T-helper 17 cell (primary cell): ENCODE data around the gene ITPR1. TPM values are rescaled to one million over a fixed set of nuclear protein-coding genes. Genes with fewer than 3 reads are reported as not detected.

Source experiments
- ATAC-seq: fragments of 150-1000 bp; cut with Tn5 transposase; 2 replicates; pipeline ENCODE4 v1.10.0; 2021; ENCODE audit warnings: mild to moderate bottlenecking, moderate library complexity
- DNase-seq, 3 donors: peaks; one replicate each; pipeline versions ENCODE4 v3.0.0 to v3.0.0-alpha.2; 2020 to 2021
- H3K9me3 ChIP-seq: one replicate; pipeline ENCODE4 v1.7.0; 2013; ENCODE audit warnings: low read length, mild to moderate bottlenecking; ENCODE audit not compliant: control insufficient read depth, poor library complexity, severe bottlenecking
- H3K27ac Mint-ChIP-seq: one replicate; pipeline ENCODE4 v1.8.0; 2022; ENCODE audit warnings: mild to moderate bottlenecking, moderate library complexity, mixed read lengths
- H3K27me3 Mint-ChIP-seq: one replicate; pipeline ENCODE4 v1.8.0; 2022; ENCODE audit warnings: mixed read lengths
- H3K36me3 Mint-ChIP-seq: one replicate; pipeline ENCODE4 v1.8.0; 2022; ENCODE audit warnings: low read depth, mixed read lengths
- H3K4me1 Mint-ChIP-seq: one replicate; pipeline ENCODE4 v1.8.0; 2022; ENCODE audit warnings: mild to moderate bottlenecking, mixed read lengths
- H3K4me3 Mint-ChIP-seq: one replicate; pipeline ENCODE4 v1.8.0; 2022; ENCODE audit warnings: mild to moderate bottlenecking, moderate library complexity, mixed read lengths
- total RNA-seq, 4 donors: library from RNA in 2 of 4; stranded (reverse) in 2 of 4; gene quantifications; one replicate each; pipeline ENCODE4 v1.2.3 and lab custom pipeline; 2022 to 2026

The ITPR1 gene
- total RNA-seq, 2 donors from 2014 or later, result 92.0 to 102 TPM

GRCh38 chr3:4827767-4828166 is 334.6 kb downstream of the ITPR1 start:
- H3K9me3 ChIP-seq, result no peaks in the 10 kb centered on the region
- Mint-ChIP-seq H3K4me1 (peaks cover 82% of the 10 kb centered on the region), H3K27me3 (no peaks in the 10 kb centered on the region), H3K4me3 (peak overlapping the region; percentile 5), H3K36me3 (peaks cover 11% of the 10 kb centered on the region), H3K27ac (peak overlapping the region; percentile 97)
- DNase-seq (no peak), ATAC-seq (no peak)

DNA sequence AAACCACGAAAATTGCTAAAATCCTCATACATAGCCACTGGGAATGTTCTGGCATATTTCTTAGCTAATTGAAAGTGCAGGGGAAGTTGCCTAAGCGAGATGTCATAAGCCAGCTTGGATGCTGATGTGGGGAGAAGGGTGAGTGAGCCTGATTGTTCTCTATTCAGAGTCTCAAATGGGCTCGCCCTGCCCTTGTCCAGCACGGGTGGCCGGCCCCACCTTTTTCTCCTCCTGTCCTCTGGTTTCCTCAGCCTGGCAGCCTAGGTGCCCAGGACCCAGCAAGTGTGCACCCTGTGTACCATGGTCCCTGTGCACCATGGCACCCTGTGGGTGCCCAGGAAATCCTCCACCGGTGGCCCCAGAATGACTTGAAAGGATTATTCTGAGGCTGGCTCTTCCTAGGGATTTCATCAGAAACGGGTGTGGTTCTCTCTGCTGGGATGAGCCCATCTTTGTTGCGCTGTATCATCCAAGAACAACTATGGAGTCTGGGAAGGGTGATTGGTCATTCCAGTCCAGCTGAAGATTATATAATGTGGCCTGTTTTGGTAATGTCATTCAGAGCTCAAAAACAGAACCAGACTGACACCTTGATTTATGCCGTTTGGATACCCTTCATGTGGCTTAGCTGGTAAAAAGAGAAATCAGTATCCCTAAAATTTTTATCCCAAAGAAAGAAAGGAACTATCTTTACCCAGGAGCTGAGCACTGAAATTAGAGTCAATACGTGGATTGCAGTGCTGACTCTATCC is 335.3 kb downstream of the ITPR1 start:
- ATAC-seq, result no peak
- H3K36me3 Mint-ChIP-seq, result peaks cover 9% of the 10 kb centered on the region
- H3K9me3 ChIP-seq, result no peaks in the 10 kb centered on the region
- DNase-seq, result no peak
- H3K27me3 Mint-ChIP-seq, result no peaks in the 10 kb centered on the region
- H3K27ac Mint-ChIP-seq, result peak overlapping the region; percentile 97
- H3K4me3 Mint-ChIP-seq, result peak overlapping the region; percentile 83
- peaks cover 79% of the 10 kb centered on the region for H3K4me1 Mint-ChIP-seq

DNA sequence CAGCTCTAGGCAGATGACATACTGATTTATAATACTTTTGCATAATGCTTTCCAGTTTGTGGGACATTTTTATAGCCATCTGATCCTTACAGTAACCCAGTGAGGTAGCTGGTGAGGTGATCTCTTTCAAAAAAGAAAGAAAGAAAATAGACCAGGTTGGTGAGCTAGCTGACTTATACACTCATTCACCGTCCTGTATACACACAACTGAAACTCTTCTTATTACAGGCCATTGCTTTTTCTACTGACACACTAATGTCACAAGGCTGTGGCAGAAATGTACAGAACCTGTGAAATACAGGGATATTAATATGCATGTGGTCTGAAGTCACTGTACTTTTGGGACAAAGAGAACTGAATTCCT is 335.9 kb downstream of the ITPR1 start:
- peaks cover 8% of the 10 kb centered on the region for H3K36me3 Mint-ChIP-seq

DNA sequence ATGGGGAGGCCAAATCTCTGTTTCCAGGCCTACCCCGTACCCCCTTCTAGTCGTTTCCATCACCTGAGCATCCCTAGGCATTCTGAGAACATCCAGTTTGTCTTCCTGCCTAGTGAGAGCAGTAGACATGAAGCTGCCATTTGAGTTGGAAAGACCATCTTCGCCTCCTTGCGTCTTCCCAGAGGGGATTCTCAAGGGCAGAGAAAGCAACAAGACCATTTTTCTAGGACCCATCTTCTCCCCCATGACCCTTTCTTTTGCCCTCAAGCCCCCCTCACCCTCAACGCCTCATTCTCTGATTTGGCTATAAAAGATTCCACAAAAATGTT is 337.4 kb downstream of the ITPR1 start:
- Mint-ChIP-seq H3K36me3 (peaks cover 8% of the 10 kb centered on the region), H3K4me3 (peak overlapping the region; percentile 91), H3K27ac (peak overlapping the region; percentile 97), H3K4me1 (peaks cover 77% of the 10 kb centered on the region), H3K27me3 (no peaks in the 10 kb centered on the region)
- DNase-seq (no peak), ATAC-seq (no peak)
- no peaks in the 10 kb centered on the region for H3K9me3 ChIP-seq

More for the DNA sequence above, 335.9 kb downstream of the ITPR1 start:
- no peaks in the 10 kb centered on the region for H3K9me3 ChIP-seq
- ATAC-seq (no peak), DNase-seq (no peak)
- peak overlapping the region; percentile 97 for H3K27ac Mint-ChIP-seq
- no peaks in the 10 kb centered on the region for H3K27me3 Mint-ChIP-seq
- peaks cover 79% of the 10 kb centered on the region for H3K4me1 Mint-ChIP-seq
- H3K4me3 Mint-ChIP-seq, result peak overlapping the region; percentile 83

DNA sequence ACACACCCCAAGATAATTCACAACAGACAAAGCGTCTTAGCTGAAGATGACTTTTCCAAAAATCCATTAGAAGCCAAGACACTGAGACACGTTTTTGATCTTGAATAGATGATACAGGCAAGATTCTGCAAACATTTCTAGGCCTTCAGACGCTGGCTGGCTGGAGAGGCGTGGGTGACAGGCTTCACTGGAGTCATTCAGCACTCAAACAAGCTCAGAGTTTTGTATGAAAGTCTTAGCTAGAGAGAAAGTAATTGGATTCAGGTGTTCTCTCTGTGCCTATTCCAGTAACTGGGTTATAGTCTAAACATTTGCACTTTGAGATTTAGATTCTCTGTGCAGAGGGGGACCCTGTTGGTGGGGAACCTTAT is 338.4 kb downstream of the ITPR1 start:
- H3K4me3 Mint-ChIP-seq, result peak overlapping the region; percentile 91

GRCh38 chr3:4833471-4833870 is 340.3 kb downstream of the ITPR1 start:
- no peaks in the 10 kb centered on the region for H3K27me3 Mint-ChIP-seq
- ATAC-seq (no peak), DNase-seq (no peak)
- H3K27ac Mint-ChIP-seq, result peak overlapping the region; percentile 97
- H3K4me3 Mint-ChIP-seq, result peak overlapping the region; percentile 60
- H3K4me1 Mint-ChIP-seq, result peaks cover 62% of the 10 kb centered on the region
- no peaks in the 10 kb centered on the region for H3K9me3 ChIP-seq
- H3K36me3 Mint-ChIP-seq, result peaks cover 2% of the 10 kb centered on the region

More for the DNA sequence above, 338.4 kb downstream of the ITPR1 start:
- Mint-ChIP-seq H3K4me1 (peaks cover 78% of the 10 kb centered on the region), H3K27me3 (no peaks in the 10 kb centered on the region), H3K27ac (peak overlapping the region; percentile 97), H3K36me3 (peaks cover 6% of the 10 kb centered on the region)
- ATAC-seq (peak; percentile 18), DNase-seq (no peak)
- no peaks in the 10 kb centered on the region for H3K9me3 ChIP-seq

DNA sequence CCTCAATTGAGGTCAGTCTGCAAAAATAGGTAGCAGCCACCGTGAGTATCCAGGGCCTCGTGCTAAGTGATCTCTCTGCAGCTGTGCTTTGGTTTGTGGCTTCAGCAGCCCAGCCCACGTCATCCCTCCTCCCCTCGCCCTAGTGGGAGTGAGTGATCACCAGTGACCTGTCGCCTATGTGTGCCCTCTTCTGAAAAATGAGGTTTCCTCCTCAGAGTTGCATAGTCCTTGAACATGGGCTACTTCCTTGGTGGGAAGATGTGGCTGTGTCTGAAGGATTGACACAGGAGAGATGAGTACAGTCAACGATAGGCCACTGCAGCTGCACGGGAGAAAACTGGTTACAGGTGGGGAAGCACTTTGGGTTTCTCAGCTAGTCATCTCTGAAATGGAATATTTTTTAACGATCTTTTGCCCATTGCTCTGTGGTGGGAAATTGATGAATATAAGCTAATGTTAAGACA is 341.3 kb downstream of the ITPR1 start:
- H3K9me3 ChIP-seq, result no peaks in the 10 kb centered on the region
- Mint-ChIP-seq H3K4me1 (peaks cover 58% of the 10 kb centered on the region), H3K4me3 (peak overlapping the region; percentile 63), H3K27me3 (no peaks in the 10 kb centered on the region), H3K36me3 (peaks cover 2% of the 10 kb centered on the region), H3K27ac (peak overlapping the region; percentile 97)
- ATAC-seq (peak; percentile 68), DNase-seq (peak; percentile 40 to 60 (median 55))

DNA sequence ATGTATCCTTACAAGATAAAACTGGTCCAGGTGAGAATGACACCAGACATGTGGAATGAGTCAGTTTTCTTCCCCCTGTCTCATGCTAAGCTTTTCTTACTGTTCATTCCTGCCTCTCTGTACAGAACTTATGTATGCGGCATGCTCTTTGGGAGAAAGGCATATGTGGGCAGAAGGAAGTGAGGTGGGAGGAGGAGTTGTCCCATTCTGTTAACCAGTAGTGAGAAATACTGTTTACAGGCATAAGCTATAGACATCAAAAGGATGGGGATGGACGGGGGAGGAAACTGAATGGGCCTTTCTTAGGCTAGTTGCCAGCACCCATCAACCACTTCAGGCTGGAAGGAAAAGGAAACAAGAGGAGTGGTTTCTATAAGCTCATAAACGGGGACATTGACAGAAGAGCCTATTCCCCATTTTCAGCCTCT is 342.5 kb downstream of the ITPR1 start:
- Mint-ChIP-seq H3K4me1 (peaks cover 54% of the 10 kb centered on the region), H3K27me3 (no peaks in the 10 kb centered on the region), H3K27ac (peak overlapping the region; percentile 97), H3K4me3 (peak overlapping the region; percentile 78), H3K36me3 (peaks cover 2% of the 10 kb centered on the region)
- DNase-seq (no peak), ATAC-seq (no peak)
- H3K9me3 ChIP-seq, result no peaks in the 10 kb centered on the region

- Mint-ChIP-seq H3K27me3 (no peaks in the 10 kb centered on the region), H3K4me3 (no peak overlapping the region), H3K4me1 (peaks cover 53% of the 10 kb centered on the region), H3K36me3 (no peaks in the 10 kb centered on the region), H3K27ac (peak overlapping the region; percentile 97)
- DNase-seq, result no peak
- no peaks in the 10 kb centered on the region for H3K9me3 ChIP-seq
- no peak for ATAC-seq
These were observed 343.4 kb downstream of the ITPR1 start for GRCh38 chr3:4836516-4836915.

DNA sequence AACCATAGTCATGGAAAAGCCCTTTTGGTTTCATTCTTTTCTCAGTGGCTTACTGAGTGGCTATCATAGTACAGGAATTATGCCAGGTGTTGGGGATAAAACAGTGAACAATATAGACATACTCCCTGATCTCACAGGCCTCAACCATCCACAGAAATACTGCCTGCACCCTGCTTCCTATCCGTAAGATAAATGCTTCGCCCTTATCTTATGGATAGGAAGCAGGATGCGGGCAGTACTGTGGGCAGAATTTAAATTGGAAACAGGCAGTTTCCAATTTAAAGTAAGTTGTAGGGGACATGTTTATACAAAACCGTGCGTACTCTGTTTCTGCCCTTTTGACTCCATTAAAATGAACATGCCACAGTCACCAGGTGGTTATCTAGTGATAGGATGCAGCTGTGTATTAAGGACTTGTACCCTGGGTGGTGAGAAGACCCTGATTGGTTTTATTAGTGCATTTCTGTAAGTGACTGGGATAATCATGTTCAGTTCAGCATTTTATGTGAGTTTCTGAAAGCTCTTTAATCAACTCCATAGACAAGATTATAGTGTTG is 344.3 kb downstream of the ITPR1 start:
- Mint-ChIP-seq H3K36me3 (no peaks in the 10 kb centered on the region), H3K27ac (peak overlapping the region; percentile 97), H3K4me1 (peaks cover 56% of the 10 kb centered on the region), H3K27me3 (no peaks in the 10 kb centered on the region), H3K4me3 (no peak overlapping the region)
- ATAC-seq (no peak), DNase-seq (no peak)
- H3K9me3 ChIP-seq, result no peaks in the 10 kb centered on the region

GRCh38 chr3:4838621-4839022 is 345.5 kb downstream of the ITPR1 start:
- H3K36me3 Mint-ChIP-seq, result peaks cover under 1% of the 10 kb centered on the region
- peaks cover 59% of the 10 kb centered on the region for H3K4me1 Mint-ChIP-seq
- no peak overlapping the region for H3K4me3 Mint-ChIP-seq
- H3K9me3 ChIP-seq, result no peaks in the 10 kb centered on the region
- ATAC-seq (no peak), DNase-seq (no peak)
- no peaks in the 10 kb centered on the region for H3K27me3 Mint-ChIP-seq
- H3K27ac Mint-ChIP-seq, result peak overlapping the region; percentile 100

- DNase-seq (no peak), ATAC-seq (no peak)
- Mint-ChIP-seq H3K27ac (peak overlapping the region; percentile 100), H3K4me3 (no peak overlapping the region), H3K27me3 (no peaks in the 10 kb centered on the region), H3K4me1 (peaks cover 54% of the 10 kb centered on the region), H3K36me3 (peaks cover 2% of the 10 kb centered on the region)
- H3K9me3 ChIP-seq, result no peaks in the 10 kb centered on the region
These were observed 346.1 kb downstream of the ITPR1 start for GRCh38 chr3:4839278-4839677.

DNA sequence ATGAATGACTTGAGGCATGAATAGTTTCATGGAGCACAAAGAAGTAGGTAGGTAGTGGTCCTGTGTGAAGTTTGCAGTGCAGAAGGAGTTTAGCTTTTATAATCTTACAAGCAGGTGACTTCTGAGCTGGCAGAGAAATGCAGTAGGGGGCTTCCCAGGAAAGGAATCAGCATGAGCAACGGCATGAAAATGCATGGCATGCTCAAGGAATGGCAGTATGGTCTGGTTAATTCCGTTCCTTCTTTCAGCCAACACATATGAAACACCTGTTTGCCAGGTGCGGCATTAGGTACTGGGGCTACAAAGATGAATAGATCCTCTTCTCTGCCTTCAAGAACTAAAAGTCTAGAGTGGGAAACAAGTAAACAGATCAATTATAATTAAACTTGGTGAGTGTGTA is 348.1 kb downstream of the ITPR1 start:
- Mint-ChIP-seq H3K4me1 (peaks cover 50% of the 10 kb centered on the region), H3K27ac (peak overlapping the region; percentile 100), H3K4me3 (peak overlapping the region; percentile 70), H3K36me3 (peaks cover 2% of the 10 kb centered on the region), H3K27me3 (no peaks in the 10 kb centered on the region)
- ATAC-seq, result no peak
- no peaks in the 10 kb centered on the region for H3K9me3 ChIP-seq
- no peak for DNase-seq
